Chondrocyte (in vitro differentiated cells): ENCODE measurements around the gene ZNF691. TPM values are rescaled to one million over a fixed set of nuclear protein-coding genes. Genes with fewer than 3 reads are reported as not detected.
"Not testable (repeated sequence)": the region's sequence is repeated elsewhere in the genome, so short reads cannot be mapped to it uniquely, and the experiment has no call there.

ENCODE experiments used
- DNase-seq: peaks from one replicate; pipeline ENCODE4 v3.0.0; 2021; ENCODE audit warnings: mixed read lengths, low spot score
- H3K27ac Mint-ChIP-seq: one replicate; pipeline ENCODE4 v1.8.0; 2021; ENCODE audit warnings: mild to moderate bottlenecking, moderate library complexity, mixed read lengths; ENCODE audit not compliant: unreplicated experiment
- H3K27me3 Mint-ChIP-seq: 2 replicates; pipeline ENCODE4 v1.8.0; 2021; ENCODE audit warnings: low read depth, mixed read lengths
- H3K36me3 Mint-ChIP-seq: 2 replicates; pipeline ENCODE4 v1.8.0; 2021; ENCODE audit warnings: low read depth, mixed read lengths
- H3K4me1 Mint-ChIP-seq: 2 replicates; pipeline ENCODE4 v1.8.0; 2021; ENCODE audit warnings: low read depth, mild to moderate bottlenecking, mixed read lengths
- H3K4me3 Mint-ChIP-seq: one replicate; pipeline ENCODE4 v1.8.0; 2021; ENCODE audit warnings: mild to moderate bottlenecking, moderate library complexity, mixed read lengths; ENCODE audit not compliant: unreplicated experiment
- H3K9me3 Mint-ChIP-seq: 2 replicates; pipeline ENCODE4 v1.8.0; 2021; ENCODE audit warnings: low read depth, mixed read lengths
- CTCF ChIP-seq: fragments of 200-600 bp; sonication (generic); IDR thresholded peaks from 2 replicates; pipeline ENCODE4 v1.5.0; 2021; ENCODE audit warnings: antibody characterized with exemption, mild to moderate bottlenecking, moderate library complexity
- total RNA-seq: library from RNA; stranded (reverse); gene quantifications from 3 replicates; pipeline ENCODE4 v1.2.1, GENCODE V29; 2021

The ZNF691 gene
- total RNA-seq, 1 donor from 2014 or later: 7.4 TPM

- peaks cover 15% of the 10 kb centered on the region for H3K27me3 Mint-ChIP-seq
- no peaks in the 10 kb centered on the region for H3K4me1 Mint-ChIP-seq
- no peak for DNase-seq
- H3K4me3 Mint-ChIP-seq: no peak overlapping the region
- no peak for TF ChIP-seq CTCF
- peaks cover 19% of the 10 kb centered on the region for H3K9me3 Mint-ChIP-seq
- H3K36me3 Mint-ChIP-seq: peaks cover 6% of the 10 kb centered on the region
- H3K27ac Mint-ChIP-seq: no peak overlapping the region
These were observed 14.1 kb downstream of the ZNF691 start for GRCh38 chr1:42860339-42861013.

GRCh38 chr1:42861014-42861399, 14.6 kb downstream of the ZNF691 start:
- no peak for DNase-seq
- Mint-ChIP-seq H3K27ac (no peak overlapping the region), H3K36me3 (peaks cover 6% of the 10 kb centered on the region), H3K4me3 (no peak overlapping the region), H3K27me3 (peaks cover 19% of the 10 kb centered on the region), H3K9me3 (peaks cover 19% of the 10 kb centered on the region), H3K4me1 (no peaks in the 10 kb centered on the region)
- no peak for TF ChIP-seq CTCF

- no peak for DNase-seq
- H3K4me1 Mint-ChIP-seq: no peaks in the 10 kb centered on the region
- H3K9me3 Mint-ChIP-seq: peaks cover 3% of the 10 kb centered on the region
- TF ChIP-seq CTCF: no peak
- no peak overlapping the region for H3K4me3 Mint-ChIP-seq
- no peaks in the 10 kb centered on the region for H3K36me3 Mint-ChIP-seq
- H3K27me3 Mint-ChIP-seq: peaks cover 36% of the 10 kb centered on the region
- no peak overlapping the region for H3K27ac Mint-ChIP-seq
These were observed 20.1 kb downstream of the ZNF691 start for GRCh38 chr1:42866549-42866948.

- not testable (repeated sequence) for H3K4me3 Mint-ChIP-seq, H3K27ac Mint-ChIP-seq, H3K9me3 Mint-ChIP-seq, H3K36me3 Mint-ChIP-seq, H3K4me1 Mint-ChIP-seq, DNase-seq
- H3K27me3 Mint-ChIP-seq: peaks cover 39% of the 10 kb centered on the region
These were observed 22.1 kb downstream of the ZNF691 start for GRCh38 chr1:42868466-42868865.

- H3K4me1 Mint-ChIP-seq, H3K4me3 Mint-ChIP-seq, H3K36me3 Mint-ChIP-seq, H3K27ac Mint-ChIP-seq, DNase-seq: not testable (repeated sequence)
- H3K9me3 Mint-ChIP-seq: peaks cover 12% of the 10 kb centered on the region
- H3K27me3 Mint-ChIP-seq: peaks cover 37% of the 10 kb centered on the region
These were observed 22.8 kb downstream of the ZNF691 start for GRCh38 chr1:42869254-42869653.

- not testable (repeated sequence) for H3K4me3 Mint-ChIP-seq, H3K27ac Mint-ChIP-seq, DNase-seq, H3K4me1 Mint-ChIP-seq, H3K36me3 Mint-ChIP-seq
- Mint-ChIP-seq H3K27me3 (peaks cover 35% of the 10 kb centered on the region), H3K9me3 (peaks cover 12% of the 10 kb centered on the region)
These were observed 23.3 kb downstream of the ZNF691 start for GRCh38 chr1:42869751-42870150.

- H3K4me3 Mint-ChIP-seq, H3K4me1 Mint-ChIP-seq, DNase-seq, H3K36me3 Mint-ChIP-seq, H3K27ac Mint-ChIP-seq: not testable (repeated sequence)
- peaks cover 41% of the 10 kb centered on the region for H3K27me3 Mint-ChIP-seq
- peaks cover 17% of the 10 kb centered on the region for H3K9me3 Mint-ChIP-seq
These were observed 26.7 kb downstream of the ZNF691 start for GRCh38 chr1:42873108-42873507.
